Right lobe of liver (tissue), 6 donors: ENCODE data around the gene CAVIN1. TPM values are rescaled to one million over a fixed set of nuclear protein-coding genes. Genes with fewer than 3 reads are reported as not detected.
"Not testable (repeated sequence)": the region's sequence is repeated elsewhere in the genome, so short reads cannot be mapped to it uniquely, and the experiment has no call there.

ENCODE experiments used
- ATAC-seq, 4 donors: fragments of 200-7000 bp; cut with Tn5 transposase; one replicate each; pipeline ENCODE4 v1.9.1; 2020; ENCODE audit warnings: mild to moderate bottlenecking in 4 of 4, moderate library complexity in 4 of 4
- DNase-seq, 3 donors: peaks; one replicate each; pipeline ENCODE4 v3.0.0-alpha.2; 2020
- H3K27ac ChIP-seq, 3 donors: fragments of 200-600 bp; one replicate each; pipeline ENCODE4 v1.8.0; 2022
- H3K27me3 ChIP-seq, 2 donors: fragments of 200-600 bp; one replicate each; pipeline ENCODE4 v1.8.0; 2022
- H3K36me3 ChIP-seq, 4 donors: fragments of 200-600 bp; sonication (generic) in 1 of 4; one replicate each; pipeline versions ENCODE4 v1.5.1 to v1.8.0; 2017 to 2022; ENCODE audit warnings: control low read depth in 1 of 4
- H3K4me1 ChIP-seq, 4 donors: fragments of 200-600 bp; sonication (generic) in 1 of 4; one replicate each; pipeline versions ENCODE4 v1.5.1 to v1.8.0; 2017 to 2022; ENCODE audit warnings: control low read depth in 1 of 4
- H3K4me3 ChIP-seq, 3 donors: fragments of 200-600 bp; one replicate each; pipeline ENCODE4 v1.8.0; 2022
- H3K9me3 ChIP-seq, 4 donors: fragments of 200-600 bp; sonication (generic) in 1 of 4; one replicate each; pipeline versions ENCODE4 v1.5.1 to v1.8.0; 2017 to 2022; ENCODE audit warnings: control low read depth in 1 of 4
- CTCF ChIP-seq, 4 donors: fragments of 200-600 bp in 3 of 4; fragments of 450-650 bp in 1 of 4; IDR thresholded peaks; one replicate each; pipeline versions ENCODE4 v1.5.1 to v1.8.0; 2016 to 2022; ENCODE audit warnings: antibody characterized with exemption in 4 of 4, mild to moderate bottlenecking in 2 of 4
- POLR2A ChIP-seq: fragments of 450-650 bp; IDR thresholded peaks from one replicate; pipeline ENCODE4 v1.6.1; 2017; ENCODE audit warnings: antibody characterized with exemption, mild to moderate bottlenecking
- WGBS: methylation state at CpG from one replicate; pipeline ENCODE4 v1.1.6; 2018; ENCODE audit warnings: low coverage, low lambda C conversion rate; ENCODE audit not compliant: insufficient coverage; ENCODE audit errors: missing lambda C conversion rate; 5-methylcytosine and 5-hydroxymethylcytosine counted together
- intact Hi-C, 2 donors: fragments of 100-400 bp; cut with DNase I; formaldehyde crosslinking; loops; one replicate each; pipeline versions ENCODE4 v1.11.2 to v1.14.1; 2022
- total RNA-seq, 6 experiments: library from RNA; depleted of rRNA in 2 of 6; stranded (reverse); fragments of >200 nt in 2 of 6; fragmentation: NEBNext Ultra II Directional in 3 of 6; extraction: Animal tissue kit (Norgen Biotek cat#: 25700) in 3 of 6; gene quantifications; one replicate each; pipeline versions ENCODE4 v1.1.0 to v1.2.4, GENCODE V29; 2016 to 2023
- donor health status: DM: no; HTN: yes; CAD: no.
- donor health status: DM: no; HTN: no; CAD: no.
- donor health status: DM: no; HTN: no; CAD: no.
- donor health status: DM: no; HTN: yes; CAD: no.
- donor health status: DM: no; HTN: yes; CAD: no.

The CAVIN1 gene
- total RNA-seq, 6 experiments from 2014 or later, result 8.7 to 29.6 (median 17.4) TPM

- TF ChIP-seq CTCF (IDR thresholded peaks at IDR 0.05) (no peak), POLR2A (no peak)
- H3K27me3 ChIP-seq, result no peaks in the 10 kb centered on the region
- no peaks in the 10 kb centered on the region for H3K9me3 ChIP-seq
- H3K36me3 ChIP-seq, result no peaks in the 10 kb centered on the region
- intact Hi-C loops, result no loop called here
- 23% methylated on average over 10 of the region's 10 CpGs for WGBS
- H3K4me3 ChIP-seq, result peak overlapping the region in 2 of 3 donors; percentile 12 to 14
- ATAC-seq, result no peak
- H3K4me1 ChIP-seq, result peaks cover 0 to 66% (median 19%) of the 10 kb centered on the region in 4 donors
- no peak for DNase-seq
- H3K27ac ChIP-seq, result peak overlapping the region; percentile 40 to 68 (median 64)
Observed at GRCh38 chr17:42378359-42378958, 44.6 kb downstream of the CAVIN1 start.

GRCh38 chr17:42373896-42374295, 49.2 kb downstream of the CAVIN1 start:
- ATAC-seq, result no peak
- Histone ChIP-seq H3K27ac (no peak overlapping the region), H3K36me3 (peaks cover 0 to 4% (median 0%) of the 10 kb centered on the region in 4 donors), H3K9me3 (no peaks in the 10 kb centered on the region), H3K27me3 (no peaks in the 10 kb centered on the region), H3K4me1 (peaks cover 0 to 22% (median 6%) of the 10 kb centered on the region in 4 donors), H3K4me3 (no peak overlapping the region)
- TF ChIP-seq POLR2A (no peak), CTCF (IDR thresholded peaks at IDR 0.05) (no peak)
- 79% methylated on average over 1 of the region's 1 CpG for WGBS
- DNase-seq, result no peak
- intact Hi-C loops, result no loop called here

- intact Hi-C loops, result no loop called here
- DNase-seq (no peak), ATAC-seq (no peak)
- peaks cover 0 to 4% (median 0%) of the 10 kb centered on the region in 4 donors for H3K36me3 ChIP-seq
- no peaks in the 10 kb centered on the region for H3K9me3 ChIP-seq
- H3K27me3 ChIP-seq, result no peaks in the 10 kb centered on the region
- H3K27ac ChIP-seq, result no peak overlapping the region
- H3K4me1 ChIP-seq, result peaks cover 0 to 20% (median 11%) of the 10 kb centered on the region in 4 donors
- no peak overlapping the region for H3K4me3 ChIP-seq
- TF ChIP-seq CTCF (IDR thresholded peaks at IDR 0.05), result no peak
- TF ChIP-seq POLR2A, result no peak
Observed at GRCh38 chr17:42372142-42372541, 50.9 kb downstream of the CAVIN1 start.

- ATAC-seq, H3K27ac ChIP-seq, H3K4me3 ChIP-seq, H3K9me3 ChIP-seq, H3K36me3 ChIP-seq, H3K27me3 ChIP-seq, intact Hi-C loops, DNase-seq: not testable (repeated sequence)
- 68% methylated on average over 9 of the region's 12 CpGs for WGBS
- H3K4me1 ChIP-seq, result peaks cover 3 to 32% (median 15%) of the 10 kb centered on the region in 4 donors
Observed at GRCh38 chr17:42368797-42369561, 54.1 kb downstream of the CAVIN1 start.

- peaks cover 3 to 31% (median 15%) of the 10 kb centered on the region in 4 donors for H3K4me1 ChIP-seq
- not testable (repeated sequence) for H3K36me3 ChIP-seq
Observed at GRCh38 chr17:42368310-42368709, 54.7 kb downstream of the CAVIN1 start.

GRCh38 chr17:42366176-42367023, 56.7 kb downstream of the CAVIN1 start:
- Histone ChIP-seq H3K4me1 (peaks cover 3 to 47% (median 19%) of the 10 kb centered on the region in 4 donors), H3K27ac (peak overlapping the region in 1 of 3 donors; percentile 66)
- WGBS, result 81% methylated on average over 12 of the region's 13 CpGs
- intact Hi-C loops, H3K9me3 ChIP-seq, DNase-seq, H3K36me3 ChIP-seq, H3K27me3 ChIP-seq, H3K4me3 ChIP-seq: not testable (repeated sequence)
- peak in 2 of 4 donors; percentile 4 to 11 for ATAC-seq

More at GRCh38 chr17:42368310-42368709, 54.7 kb downstream of the CAVIN1 start:
- H3K4me3 ChIP-seq, DNase-seq, H3K9me3 ChIP-seq, H3K27me3 ChIP-seq, intact Hi-C loops, H3K27ac ChIP-seq: not testable (repeated sequence)
- peak in 1 of 4 donors; percentile 22 for ATAC-seq
- 26% methylated on average over 5 of the region's 5 CpGs for WGBS
